Mesenchymal stem cell (in vitro differentiated cells and primary cell): ENCODE results near the gene ACAP3.

Experiments
- DNase-seq: peaks from one replicate; pipeline ENCODE4 v3.0.0-alpha.2; 2013
- H2AFZ ChIP-seq: one replicate; pipeline ENCODE4 v1.6.1; 2013; ENCODE audit warnings: low read depth, mild to moderate bottlenecking, control low read depth, inconsistent platforms, low read length, moderate library complexity
- H2AK5ac ChIP-seq: 2 replicates; pipeline ENCODE4 v1.6.1; 2013; ENCODE audit warnings: low read length, moderate library complexity, mild to moderate bottlenecking, inconsistent platforms; ENCODE audit not compliant: severe bottlenecking
- H2BK120ac ChIP-seq: one replicate; pipeline ENCODE4 v1.6.1; 2013; ENCODE audit warnings: low read depth, mild to moderate bottlenecking, inconsistent platforms, low read length, moderate library complexity
- H2BK12ac ChIP-seq, 2 experiments: one replicate each; pipeline ENCODE4 v1.6.1; 2013; ENCODE audit warnings: inconsistent platforms in 2 of 2, low read length in 2 of 2, mild to moderate bottlenecking in 2 of 2, moderate library complexity in 2 of 2, control low read depth in 1 of 2
- H2BK15ac ChIP-seq: one replicate; pipeline ENCODE4 v1.6.1; 2013; ENCODE audit warnings: mild to moderate bottlenecking, low read depth, inconsistent platforms; ENCODE audit not compliant: poor library complexity, severe bottlenecking
- H2BK5ac ChIP-seq: 2 replicates; pipeline ENCODE4 v1.6.1; 2013; ENCODE audit warnings: low read depth, mild to moderate bottlenecking, low read length, control low read depth, inconsistent platforms; ENCODE audit not compliant: poor library complexity, severe bottlenecking
- H3K14ac ChIP-seq, 2 experiments: one replicate each; pipeline ENCODE4 v1.6.1; 2013; ENCODE audit warnings: inconsistent platforms in 2 of 2, low read length in 2 of 2, control low read depth in 1 of 2, mild to moderate bottlenecking in 1 of 2, moderate library complexity in 1 of 2
- H3K18ac ChIP-seq, 2 experiments: one replicate each; pipeline ENCODE4 v1.6.1; 2013; ENCODE audit warnings: inconsistent platforms in 2 of 2, low read length in 2 of 2, control low read depth in 1 of 2, low read depth in 1 of 2, mild to moderate bottlenecking in 1 of 2
- H3K23ac ChIP-seq, 2 experiments: one replicate each; pipeline ENCODE4 v1.6.1; 2013; ENCODE audit warnings: inconsistent platforms in 2 of 2, low read length in 2 of 2, mild to moderate bottlenecking in 2 of 2, moderate library complexity in 2 of 2, control low read depth in 1 of 2
- H3K27ac ChIP-seq: 2 replicates; pipeline ENCODE4 v1.5.1; 2013; ENCODE audit warnings: mild to moderate bottlenecking, moderate library complexity, low read length, control low read depth, inconsistent platforms; ENCODE audit not compliant: poor library complexity, severe bottlenecking
- H3K27me3 ChIP-seq, 2 experiments: 2 replicates each; pipeline versions ENCODE4 v1.6.1 to v1.7.0; 2013; ENCODE audit warnings: low read length in 2 of 2, mild to moderate bottlenecking in 2 of 2, moderate library complexity in 2 of 2, control low read depth in 1 of 2, inconsistent platforms in 1 of 2; ENCODE audit not compliant: control insufficient read depth in 1 of 2, insufficient read depth in 1 of 2
- H3K36me3 ChIP-seq, 2 experiments: 2 replicates each; pipeline versions ENCODE4 v1.6.1 to v1.7.0; 2013; ENCODE audit warnings: low read length in 2 of 2, control low read depth in 1 of 2, inconsistent platforms in 1 of 2, low read depth in 1 of 2, mild to moderate bottlenecking in 1 of 2; ENCODE audit not compliant: insufficient read depth in 2 of 2, control insufficient read depth in 1 of 2
- H3K4ac ChIP-seq, 2 experiments: one replicate each; pipeline ENCODE4 v1.6.1; 2013; ENCODE audit warnings: inconsistent platforms in 2 of 2, low read length in 2 of 2, mild to moderate bottlenecking in 2 of 2, moderate library complexity in 2 of 2, control low read depth in 1 of 2, low read depth in 1 of 2
- H3K4me1 ChIP-seq: 2 replicates; pipeline ENCODE4 v1.6.1; 2013; ENCODE audit warnings: low read depth, low read length, control low read depth; ENCODE audit not compliant: control insufficient read depth, insufficient read depth
- H3K4me2 ChIP-seq: 2 replicates; pipeline ENCODE4 v1.6.1; 2013; ENCODE audit warnings: low read length, mild to moderate bottlenecking, inconsistent platforms; ENCODE audit not compliant: poor library complexity, severe bottlenecking
- H3K4me3 ChIP-seq, 2 experiments: 2 replicates each; pipeline versions ENCODE4 v1.5.1 to v1.7.0; 2013; ENCODE audit warnings: low read length in 2 of 2, mild to moderate bottlenecking in 2 of 2, control low read depth in 1 of 2, low read depth in 1 of 2; ENCODE audit not compliant: insufficient read depth in 1 of 2
- H3K79me1 ChIP-seq: replicated peaks from 2 replicates; pipeline ENCODE4 v1.6.1; 2013; ENCODE audit warnings: mild to moderate bottlenecking, control low read depth, low read length, inconsistent platforms; ENCODE audit not compliant: poor library complexity, severe bottlenecking
- H3K9ac ChIP-seq: 2 replicates; pipeline ENCODE4 v1.7.0; 2013; ENCODE audit warnings: mild to moderate bottlenecking, low read length, moderate library complexity
- H3K9me3 ChIP-seq: 2 replicates; pipeline ENCODE4 v1.7.0; 2013; ENCODE audit warnings: mild to moderate bottlenecking, low read length; ENCODE audit not compliant: control insufficient read depth
- H4K8ac ChIP-seq: one replicate; pipeline ENCODE4 v1.6.1; 2013; ENCODE audit warnings: inconsistent platforms, mild to moderate bottlenecking, low read length, moderate library complexity
- H4K91ac ChIP-seq: one replicate; pipeline ENCODE4 v1.6.1; 2013; ENCODE audit warnings: mild to moderate bottlenecking, low read length, inconsistent platforms
- WGBS: methylation state at CpG from one replicate; pipeline ENCODE4 v1.1.7; 2013; ENCODE audit warnings: mixed read lengths; 5-methylcytosine and 5-hydroxymethylcytosine counted together

Gene ACAP3

GRCh38 chr1:1284221-1285101, 23.3 kb downstream of the ACAP3 start:
- Histone ChIP-seq H3K4ac (no peak overlapping the region), H3K18ac (no peak overlapping the region), H3K4me1 (peaks cover 19% of the 10 kb centered on the region), H4K8ac (no peak overlapping the region), H3K4me2 (no peak overlapping the region), H4K91ac (no peak overlapping the region), H3K14ac (no peak overlapping the region), H3K9me3 (no peaks in the 10 kb centered on the region), H3K4me3 (no peak overlapping the region), H3K27ac (no peak overlapping the region), H2BK5ac (no peak overlapping the region), H3K9ac (no peak overlapping the region), H2BK120ac (no peak overlapping the region), H2AK5ac (no peak overlapping the region), H2BK15ac (no peak overlapping the region), H3K23ac (no peak overlapping the region), H3K36me3 (no peaks in the 10 kb centered on the region), H3K79me1 (no peaks in the 10 kb centered on the region), H3K27me3 (peaks cover 0 to 33% of the 10 kb centered on the region in 2 experiments), H2BK12ac (no peak overlapping the region), H2AFZ (no peak overlapping the region)
- DNase-seq, result no peak
- 96% methylated on average over 27 of the region's 32 CpGs for WGBS

DNA sequence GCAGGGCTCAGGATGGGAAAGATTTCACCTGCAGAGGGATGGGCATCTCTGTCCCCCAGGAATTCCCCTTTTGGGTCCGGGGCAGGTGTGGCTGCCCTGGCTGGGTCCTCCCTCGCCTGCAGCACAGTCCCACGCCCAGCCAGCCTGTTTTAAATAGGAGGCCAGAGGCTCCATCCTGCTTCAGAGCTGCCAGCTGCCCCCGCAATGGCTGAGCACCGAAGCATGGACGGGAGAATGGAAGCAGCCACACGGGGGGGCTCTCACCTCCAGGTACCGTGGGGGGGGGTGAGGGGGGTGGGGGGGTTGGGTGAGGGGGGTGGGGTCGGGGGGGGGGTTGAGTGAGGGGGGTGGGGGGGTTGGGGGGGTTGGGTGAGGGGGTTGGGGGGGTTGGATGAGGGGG, 23.9 kb downstream of the ACAP3 start:
- Histone ChIP-seq H2BK15ac (no peak overlapping the region), H3K9ac (no peak overlapping the region), H2BK12ac (no peak overlapping the region), H3K4me1 (peaks cover 21% of the 10 kb centered on the region), H3K18ac (no peak overlapping the region), H3K36me3 (no peaks in the 10 kb centered on the region), H3K27me3 (peaks cover 0 to 33% of the 10 kb centered on the region in 2 experiments), H2AFZ (no peak overlapping the region), H3K27ac (no peak overlapping the region), H3K79me1 (no peaks in the 10 kb centered on the region), H2AK5ac (peak overlapping the region; percentile 35), H3K4me2 (no peak overlapping the region), H4K8ac (no peak overlapping the region), H2BK120ac (no peak overlapping the region), H3K4me3 (no peak overlapping the region), H3K14ac (no peak overlapping the region), H2BK5ac (no peak overlapping the region), H3K23ac (no peak overlapping the region), H4K91ac (no peak overlapping the region), H3K4ac (no peak overlapping the region), H3K9me3 (no peaks in the 10 kb centered on the region)
- 65% methylated on average over 3 of the region's 9 CpGs for WGBS
- no peak for DNase-seq

- Histone ChIP-seq H2BK5ac (no peak overlapping the region), H3K27me3 (peaks cover 0 to 33% of the 10 kb centered on the region in 2 experiments), H3K23ac (no peak overlapping the region), H3K27ac (no peak overlapping the region), H3K18ac (no peak overlapping the region), H3K79me1 (no peaks in the 10 kb centered on the region), H4K8ac (no peak overlapping the region), H3K4ac (no peak overlapping the region), H3K36me3 (no peaks in the 10 kb centered on the region), H3K9me3 (no peaks in the 10 kb centered on the region), H2AFZ (no peak overlapping the region), H3K4me3 (no peak overlapping the region), H3K14ac (no peak overlapping the region), H4K91ac (no peak overlapping the region), H3K4me1 (peaks cover 21% of the 10 kb centered on the region), H3K9ac (no peak overlapping the region), H2BK12ac (no peak overlapping the region), H2BK15ac (peak overlapping the region; percentile 52), H2BK120ac (no peak overlapping the region), H3K4me2 (no peak overlapping the region), H2AK5ac (no peak overlapping the region)
- DNase-seq, result peak; percentile 33
- 85% methylated on average over 14 of the region's 14 CpGs for WGBS
Observed at GRCh38 chr1:1282998-1283397, 24.7 kb downstream of the ACAP3 start.

DNA sequence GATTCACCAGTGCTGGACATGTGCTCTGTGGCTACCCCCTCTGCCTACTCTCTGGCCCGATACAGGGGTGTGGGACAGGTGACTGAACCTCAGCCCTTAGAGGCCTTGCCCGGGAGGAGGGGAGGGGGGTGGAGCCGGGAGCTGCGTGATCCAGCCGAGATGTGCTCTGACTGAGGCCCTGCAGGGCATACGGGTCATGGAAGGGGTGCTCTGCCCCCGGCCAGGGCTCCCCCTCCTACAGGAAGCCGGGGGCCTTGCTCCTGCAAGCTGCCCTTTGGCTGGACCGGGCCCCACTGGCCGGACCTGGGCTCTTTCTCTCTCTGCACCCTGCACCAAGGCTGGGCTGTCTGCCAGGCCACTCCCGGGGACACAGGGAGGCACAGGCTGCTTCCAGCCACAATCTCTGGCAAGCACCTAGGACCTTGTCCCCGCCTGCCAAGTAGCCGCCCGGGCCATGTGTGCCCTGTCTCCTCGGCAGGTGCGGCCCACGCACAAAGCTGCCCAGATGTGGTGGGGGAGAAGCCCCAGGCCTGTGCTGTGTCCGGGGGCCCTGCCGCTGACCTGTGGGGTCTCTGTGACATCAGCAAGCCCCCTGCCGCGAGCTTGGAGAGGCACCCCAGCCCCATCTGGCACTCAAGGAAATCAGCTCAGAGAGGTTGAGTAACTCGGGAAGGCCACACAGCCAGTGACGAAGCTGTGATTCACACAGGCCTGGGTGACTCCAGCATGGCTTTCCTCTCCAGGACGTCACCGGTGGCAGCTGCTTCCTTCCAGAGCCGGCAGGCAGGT, 26.0 kb downstream of the ACAP3 start:
- 74% methylated on average over 26 of the region's 26 CpGs for WGBS
- Histone ChIP-seq H2AFZ (no peak overlapping the region), H3K9ac (no peak overlapping the region), H3K4me1 (peaks cover 21% of the 10 kb centered on the region), H2AK5ac (no peak overlapping the region), H2BK15ac (peak overlapping the region; percentile 29), H4K91ac (no peak overlapping the region), H3K27me3 (peaks cover 0 to 23% of the 10 kb centered on the region in 2 experiments), H3K4me3 (no peak overlapping the region), H2BK12ac (no peak overlapping the region), H3K9me3 (no peaks in the 10 kb centered on the region), H3K4me2 (no peak overlapping the region), H3K4ac (no peak overlapping the region), H3K23ac (no peak overlapping the region), H3K27ac (no peak overlapping the region), H4K8ac (no peak overlapping the region), H3K14ac (no peak overlapping the region), H3K18ac (no peak overlapping the region), H2BK120ac (no peak overlapping the region), H3K36me3 (no peaks in the 10 kb centered on the region), H3K79me1 (no peaks in the 10 kb centered on the region), H2BK5ac (no peak overlapping the region)
- peak; percentile 72 for DNase-seq
